Memory B cell (primary cell): Measurements from ENCODE around the gene ATP9B.

Experiments
- ATAC-seq: fragments of 150-1000 bp; cut with Tn5 transposase; 2 replicates; pipeline ENCODE4 v1.10.0; 2021; ENCODE audit warnings: low read depth, mild to moderate bottlenecking, moderate library complexity
- DNase-seq, 2 donors: peaks; one replicate each; pipeline ENCODE4 v3.0.0; 2022; ENCODE audit warnings: low spot score in 2 of 2
- H3K27ac Mint-ChIP-seq: one replicate; pipeline ENCODE4 v1.8.0; 2022; ENCODE audit warnings: mild to moderate bottlenecking, moderate library complexity, mixed read lengths
- H3K27me3 Mint-ChIP-seq: one replicate; pipeline ENCODE4 v1.8.0; 2022; ENCODE audit warnings: mixed read lengths
- H3K36me3 Mint-ChIP-seq: one replicate; pipeline ENCODE4 v1.8.0; 2022; ENCODE audit warnings: mild to moderate bottlenecking, mixed read lengths
- H3K4me1 Mint-ChIP-seq: one replicate; pipeline ENCODE4 v1.8.0; 2022; ENCODE audit warnings: mixed read lengths
- H3K4me3 Mint-ChIP-seq: one replicate; pipeline ENCODE4 v1.8.0; 2022; ENCODE audit warnings: mild to moderate bottlenecking, moderate library complexity, mixed read lengths
- H3K9me3 Mint-ChIP-seq: one replicate; pipeline ENCODE4 v1.8.0; 2022; ENCODE audit warnings: mixed read lengths

Gene ATP9B

GRCh38 chr18:79185648-79186047 lies 116.5 kb downstream of the ATP9B start:
- Mint-ChIP-seq H3K4me3 (no peak overlapping the region), H3K36me3 (peaks cover 23% of the 10 kb centered on the region), H3K4me1 (no peaks in the 10 kb centered on the region), H3K9me3 (no peaks in the 10 kb centered on the region), H3K27me3 (no peaks in the 10 kb centered on the region), H3K27ac (no peak overlapping the region)
- ATAC-seq (no peak), DNase-seq (no peak)

- H3K4me3 Mint-ChIP-seq: no peak overlapping the region
- no peak for DNase-seq
- no peaks in the 10 kb centered on the region for H3K27me3 Mint-ChIP-seq
- H3K36me3 Mint-ChIP-seq: peaks cover 21% of the 10 kb centered on the region
- H3K27ac Mint-ChIP-seq: no peak overlapping the region
- no peaks in the 10 kb centered on the region for H3K9me3 Mint-ChIP-seq
- H3K4me1 Mint-ChIP-seq: no peaks in the 10 kb centered on the region
- ATAC-seq: no peak
Observed at GRCh38 chr18:79186649-79187048, 117.5 kb downstream of the ATP9B start.

GRCh38 chr18:79187532-79188277 lies 118.5 kb downstream of the ATP9B start:
- no peak overlapping the region for H3K27ac Mint-ChIP-seq
- ATAC-seq (no peak), DNase-seq (no peak)
- H3K27me3 Mint-ChIP-seq: no peaks in the 10 kb centered on the region
- H3K9me3 Mint-ChIP-seq: no peaks in the 10 kb centered on the region
- H3K36me3 Mint-ChIP-seq: peaks cover 16% of the 10 kb centered on the region
- no peak overlapping the region for H3K4me3 Mint-ChIP-seq
- no peaks in the 10 kb centered on the region for H3K4me1 Mint-ChIP-seq

GRCh38 chr18:79191418-79191817 lies 122.2 kb downstream of the ATP9B start:
- Mint-ChIP-seq H3K4me1 (no peaks in the 10 kb centered on the region), H3K27ac (no peak overlapping the region), H3K27me3 (no peaks in the 10 kb centered on the region), H3K4me3 (no peak overlapping the region), H3K36me3 (peaks cover 17% of the 10 kb centered on the region), H3K9me3 (no peaks in the 10 kb centered on the region)
- no peak for ATAC-seq
- no peak for DNase-seq

GRCh38 chr18:79191956-79192355 lies 122.8 kb downstream of the ATP9B start:
- Mint-ChIP-seq H3K27me3 (no peaks in the 10 kb centered on the region), H3K4me1 (no peaks in the 10 kb centered on the region), H3K27ac (no peak overlapping the region), H3K4me3 (no peak overlapping the region), H3K36me3 (peaks cover 15% of the 10 kb centered on the region), H3K9me3 (no peaks in the 10 kb centered on the region)
- ATAC-seq (no peak), DNase-seq (no peak)

- no peaks in the 10 kb centered on the region for H3K27me3 Mint-ChIP-seq
- H3K27ac Mint-ChIP-seq: no peak overlapping the region
- no peak overlapping the region for H3K4me3 Mint-ChIP-seq
- no peaks in the 10 kb centered on the region for H3K4me1 Mint-ChIP-seq
- peaks cover 22% of the 10 kb centered on the region for H3K36me3 Mint-ChIP-seq
- no peaks in the 10 kb centered on the region for H3K9me3 Mint-ChIP-seq
- DNase-seq: no peak
- no peak for ATAC-seq
Observed at GRCh38 chr18:79193826-79194225, 124.6 kb downstream of the ATP9B start.

- H3K4me1 Mint-ChIP-seq: peaks cover 3% of the 10 kb centered on the region
Observed at GRCh38 chr18:79195716-79196683, 126.8 kb downstream of the ATP9B start.

GRCh38 chr18:79197531-79197930 lies 128.3 kb downstream of the ATP9B start:
- DNase-seq (no peak), ATAC-seq (no peak)
- no peak overlapping the region for H3K4me3 Mint-ChIP-seq
- no peaks in the 10 kb centered on the region for H3K27me3 Mint-ChIP-seq
- H3K4me1 Mint-ChIP-seq: peaks cover 3% of the 10 kb centered on the region
- H3K9me3 Mint-ChIP-seq: no peaks in the 10 kb centered on the region
- H3K27ac Mint-ChIP-seq: no peak overlapping the region
- H3K36me3 Mint-ChIP-seq: peaks cover 16% of the 10 kb centered on the region

More at GRCh38 chr18:79195716-79196683, 126.8 kb downstream of the ATP9B start:
- ATAC-seq (no peak), DNase-seq (no peak)
- H3K9me3 Mint-ChIP-seq: no peaks in the 10 kb centered on the region
- H3K4me3 Mint-ChIP-seq: no peak overlapping the region
- peaks cover 20% of the 10 kb centered on the region for H3K36me3 Mint-ChIP-seq
- H3K27me3 Mint-ChIP-seq: no peaks in the 10 kb centered on the region
- no peak overlapping the region for H3K27ac Mint-ChIP-seq

- DNase-seq (no peak), ATAC-seq (no peak)
- Mint-ChIP-seq H3K36me3 (peaks cover 12% of the 10 kb centered on the region), H3K4me1 (peaks cover 7% of the 10 kb centered on the region), H3K27me3 (no peaks in the 10 kb centered on the region), H3K27ac (peak overlapping the region; percentile 51), H3K9me3 (no peaks in the 10 kb centered on the region), H3K4me3 (no peak overlapping the region)
Observed at GRCh38 chr18:79199691-79200374, 130.6 kb downstream of the ATP9B start.

- H3K27ac Mint-ChIP-seq: peak overlapping the region; percentile 51
- no peaks in the 10 kb centered on the region for H3K9me3 Mint-ChIP-seq
- no peak for DNase-seq
- no peak overlapping the region for H3K4me3 Mint-ChIP-seq
- H3K4me1 Mint-ChIP-seq: peaks cover 7% of the 10 kb centered on the region
- no peaks in the 10 kb centered on the region for H3K27me3 Mint-ChIP-seq
- H3K36me3 Mint-ChIP-seq: peaks cover 12% of the 10 kb centered on the region
- no peak for ATAC-seq
Observed at GRCh38 chr18:79200546-79201268, 131.5 kb downstream of the ATP9B start.

GRCh38 chr18:79203017-79203605 lies 133.9 kb downstream of the ATP9B start:
- Mint-ChIP-seq H3K27me3 (no peaks in the 10 kb centered on the region), H3K4me3 (no peak overlapping the region), H3K4me1 (peaks cover 7% of the 10 kb centered on the region), H3K27ac (peak overlapping the region; percentile 46), H3K9me3 (no peaks in the 10 kb centered on the region), H3K36me3 (peaks cover 20% of the 10 kb centered on the region)
- DNase-seq: no peak
- no peak for ATAC-seq

- Mint-ChIP-seq H3K36me3 (peaks cover 19% of the 10 kb centered on the region), H3K27me3 (no peaks in the 10 kb centered on the region)
- DNase-seq: no peak
Observed at GRCh38 chr18:79204889-79205807, 136.0 kb downstream of the ATP9B start.

More at GRCh38 chr18:79204889-79205807, 136.0 kb downstream of the ATP9B start:
- Mint-ChIP-seq H3K9me3 (no peaks in the 10 kb centered on the region), H3K27ac (no peak overlapping the region), H3K4me3 (no peak overlapping the region), H3K4me1 (peaks cover 7% of the 10 kb centered on the region)
- no peak for ATAC-seq
